ENCODE results near the gene CFDP1.

DNA sequence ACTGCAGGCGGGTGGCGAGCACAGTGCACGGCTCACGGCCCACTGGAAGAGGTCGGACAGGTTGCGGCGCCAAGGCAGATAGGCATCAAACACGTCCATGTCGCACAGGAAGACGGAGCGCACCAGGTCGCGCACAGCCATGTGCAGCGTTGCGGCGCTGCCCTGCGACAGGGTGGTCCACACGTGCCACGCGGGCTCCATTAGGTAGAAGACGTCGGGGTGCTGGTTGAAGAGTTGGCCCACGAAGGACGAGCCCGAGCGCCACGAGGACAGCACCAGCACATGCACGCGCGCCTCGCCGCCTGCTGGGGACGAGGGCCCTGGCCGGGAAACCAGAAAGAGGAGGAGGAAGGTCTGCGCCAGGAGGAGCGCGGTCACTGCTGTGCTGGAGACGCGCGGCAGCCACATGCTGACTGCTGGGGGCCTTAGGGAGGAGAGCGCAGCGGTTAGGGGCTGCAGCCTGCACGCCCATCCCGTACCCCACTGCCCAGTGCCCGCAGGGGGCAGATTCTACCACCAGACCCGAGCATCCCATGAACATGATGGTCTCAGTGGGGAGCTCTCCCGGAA is 46.2 kb upstream of the CFDP1 start:
- TF ChIP-seq, protein P1, sequence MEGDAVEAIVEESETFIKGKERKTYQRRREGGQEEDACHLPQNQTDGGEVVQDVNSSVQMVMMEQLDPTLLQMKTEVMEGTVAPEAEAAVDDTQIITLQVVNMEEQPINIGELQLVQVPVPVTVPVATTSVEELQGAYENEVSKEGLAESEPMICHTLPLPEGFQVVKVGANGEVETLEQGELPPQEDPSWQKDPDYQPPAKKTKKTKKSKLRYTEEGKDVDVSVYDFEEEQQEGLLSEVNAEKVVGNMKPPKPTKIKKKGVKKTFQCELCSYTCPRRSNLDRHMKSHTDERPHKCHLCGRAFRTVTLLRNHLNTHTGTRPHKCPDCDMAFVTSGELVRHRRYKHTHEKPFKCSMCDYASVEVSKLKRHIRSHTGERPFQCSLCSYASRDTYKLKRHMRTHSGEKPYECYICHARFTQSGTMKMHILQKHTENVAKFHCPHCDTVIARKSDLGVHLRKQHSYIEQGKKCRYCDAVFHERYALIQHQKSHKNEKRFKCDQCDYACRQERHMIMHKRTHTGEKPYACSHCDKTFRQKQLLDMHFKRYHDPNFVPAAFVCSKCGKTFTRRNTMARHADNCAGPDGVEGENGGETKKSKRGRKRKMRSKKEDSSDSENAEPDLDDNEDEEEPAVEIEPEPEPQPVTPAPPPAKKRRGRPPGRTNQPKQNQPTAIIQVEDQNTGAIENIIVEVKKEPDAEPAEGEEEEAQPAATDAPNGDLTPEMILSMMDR (IDR thresholded peaks at IDR 0.05; ENCODE audit: low read depth, low read length): no peak
- TF ChIP-seq POLR2A (IDR thresholded peaks at IDR 0.05; ENCODE audit: extremely low read depth, insufficient read length) (no peak), MYC (IDR thresholded peaks at IDR 0.05; ENCODE audit: low read depth, low read length) (no peak)
